K562 (cell line): ENCODE data around the gene GPRIN2. TPM values are rescaled to one million over a fixed set of nuclear protein-coding genes. Genes with fewer than 3 reads are reported as not detected.

Source experiments
- ATAC-seq: fragments of 200-7000 bp; cut with Tn5 transposase; 3 replicates; pipeline ENCODE4 v1.9.1; 2020; ENCODE audit warnings: moderate library complexity
- BruUV-seq: library from RNA; stranded (reverse); fragments of 400-500 nt; replicated peaks from 2 replicates; lab custom pipeline; 2021; lab: Mats Ljungman, UMichigan
- CTCF ChIA-PET: fragments of 300-600 bp; formaldehyde crosslinking; extraction: SDS; loops from one replicate; lab custom pipeline; 2021; ENCODE audit warnings: low intra/inter-chr PET ratio; lab: Yijun Ruan, JAX
- POLR2A ChIA-PET: fragments of 300-600, 350-650 bp; sonication (Branson Sonifier 250); formaldehyde crosslinking; extraction: SDS; loops from one replicate; lab custom pipeline; 2021; ENCODE audit warnings: antibody characterized with exemption, inconsistent platforms; lab: Yijun Ruan, JAX
- DNase-seq, 4 experiments: peaks; one replicate each; pipeline versions ENCODE4 v3.0.0 to v3.0.0-alpha.2; 2011 to 2018; ENCODE audit warnings: low spot score in 3 of 4, mixed read lengths in 3 of 4; ENCODE audit errors: extremely low read depth in 1 of 4
- FAIRE-seq: peaks from 2 replicates; lab custom pipeline; 2011; peaks lifted over from hg19 to GRCh38; lab: Jason Lieb, UNC
- H2AFZ ChIP-seq: 2 replicates; pipeline ENCODE4 v1.6.0; 2011; ENCODE audit warnings: low read depth, low read length, control low read depth, inconsistent platforms
- H3K27ac ChIP-seq: fragments of 200-600 bp; 3 replicates; pipeline ENCODE4 v1.8.0; 2011; ENCODE audit warnings: low read depth, mild to moderate bottlenecking, control low read depth, inconsistent platforms, low read length, moderate library complexity, mixed read lengths; ENCODE audit errors: extremely low read depth
- H3K27me3 ChIP-seq, 2 experiments: fragments of 300-600 bp in 1 of 2; 2 replicates in 1 of 2; 3 replicates in 1 of 2; pipeline versions ENCODE4 v1.6.0 to v1.8.0; 2011; ENCODE audit warnings: inconsistent platforms in 2 of 2, low read length in 2 of 2, mild to moderate bottlenecking in 1 of 2, mixed read lengths in 1 of 2, moderate library complexity in 1 of 2; ENCODE audit not compliant: control insufficient read depth in 2 of 2, insufficient read depth in 2 of 2
- H3K36me3 ChIP-seq: fragments of 300-600 bp; 3 replicates; pipeline ENCODE4 v1.8.0; 2011; ENCODE audit warnings: mild to moderate bottlenecking, low read length, inconsistent platforms; ENCODE audit not compliant: control insufficient read depth, insufficient read depth
- H3K4me1 ChIP-seq, 2 experiments: fragments of 200-600 bp in 1 of 2; replicated peaks in 1 of 2; 2 replicates in 1 of 2; 3 replicates in 1 of 2; pipeline versions ENCODE4 v1.5.1 to v1.8.0; 2011; ENCODE audit warnings: inconsistent platforms in 2 of 2, low read length in 2 of 2, mild to moderate bottlenecking in 1 of 2, mixed read lengths in 1 of 2, moderate library complexity in 1 of 2; ENCODE audit not compliant: control insufficient read depth in 2 of 2, insufficient read depth in 2 of 2
- H3K4me2 ChIP-seq: 2 replicates; pipeline ENCODE4 v1.6.1; 2011; ENCODE audit warnings: low read length, control low read depth, inconsistent platforms, mixed read lengths; ENCODE audit not compliant: insufficient read depth
- H3K4me3 ChIP-seq: fragments of 200-600 bp; sonication (generic), shearing (Covaris generic); 2 replicates; pipeline ENCODE4 v1.5.1; 2016; ENCODE audit warnings: control low read depth, inconsistent platforms
- H3K79me2 ChIP-seq: fragments of 200-600 bp; 3 replicates; pipeline ENCODE4 v1.8.0; 2011; ENCODE audit warnings: low read length, inconsistent platforms; ENCODE audit not compliant: control insufficient read depth, insufficient read depth
- H3K9ac ChIP-seq, 2 experiments: 2 replicates each; pipeline versions ENCODE4 v1.6.0 to v1.6.1; 2011; ENCODE audit warnings: low read depth in 2 of 2, low read length in 2 of 2, control low read depth in 1 of 2, inconsistent platforms in 1 of 2, mild to moderate bottlenecking in 1 of 2, mixed read lengths in 1 of 2; ENCODE audit not compliant: insufficient read depth in 1 of 2
- H3K9me1 ChIP-seq: one replicate; pipeline ENCODE4 v1.6.0; 2011; ENCODE audit warnings: inconsistent platforms, mild to moderate bottlenecking, low read length, moderate library complexity; ENCODE audit not compliant: control insufficient read depth, insufficient read depth
- H3K9me3 ChIP-seq: replicated peaks from 2 replicates; pipeline ENCODE4 v1.5.1; 2011; ENCODE audit warnings: low read depth, low read length, inconsistent platforms; ENCODE audit not compliant: control insufficient read depth, insufficient read depth
- H4K20me1 ChIP-seq: replicated peaks from 2 replicates; pipeline ENCODE4 v1.6.1; 2011; ENCODE audit warnings: low read length, inconsistent platforms, mixed read lengths; ENCODE audit not compliant: control insufficient read depth, insufficient read depth
- JUNB ChIP-seq: fragments of 450-650 bp; formaldehyde crosslinking; conservative IDR thresholded peaks from 2 replicates; pipeline ENCODE4 v1.4.0; 2020; ENCODE audit warnings: mild to moderate bottlenecking
- NFE2 ChIP-seq: IDR thresholded peaks from 2 replicates; pipeline ENCODE4 v1.6.1; 2014; ENCODE audit warnings: antibody characterized with exemption, low read depth
- PURB ChIP-seq: sonication (generic); formaldehyde crosslinking; IDR thresholded peaks from 2 replicates; pipeline ENCODE4 v1.9.0; 2021; ENCODE audit warnings: low read depth, mild to moderate bottlenecking, missing genetic modification reagents
- ZC3H11A ChIP-seq: IDR thresholded peaks from 2 replicates; pipeline ENCODE4 v1.6.1; 2012; ENCODE audit warnings: low read depth, low read length, improper control_type of control experiment
- ZC3H4 ChIP-seq: sonication (generic); formaldehyde crosslinking; IDR thresholded peaks from 2 replicates; pipeline ENCODE4 v1.9.0; 2021; ENCODE audit warnings: missing genetic modification reagents, borderline replicate concordance
- WGBS: fragments of 100-300 bp; shearing (Covaris generic); methylation state at CpG from one replicate; pipeline ENCODE4 v1.1.6; 2016; ENCODE audit warnings: low coverage, mixed read lengths; ENCODE audit not compliant: insufficient coverage; ENCODE audit errors: missing lambda C conversion rate; 5-methylcytosine and 5-hydroxymethylcytosine counted together
- in situ Hi-C: fragments of 300-500 bp; cut with MboI; formaldehyde crosslinking; loops from 4 replicates; pipeline ENCODE4 v1.15.0; 2018; ENCODE audit warnings: inconsistent platforms, mixed read lengths
- intact Hi-C: fragments of 100-400 bp; cut with micrococcal nuclease; formaldehyde crosslinking; loops from 2 replicates; pipeline ENCODE4 v1.14.2; 2022
- polyA plus RNA-seq, 8 experiments: library from polyadenylated mRNA; depleted of rRNA in 4 of 8; stranded (reverse) in 5 of 8; unstranded in 3 of 8; fragments of >200 nt; fragmentation: Nextera tagmentation in 2 of 8; fragmentation: Illumina TruSeq in 1 of 8; extraction: Ambion mirVana in 2 of 8; extraction: Trizol in 1 of 8; gene quantifications; 2 replicates each; pipeline versions ENCODE4 v1.2.1 to v1.2.3, GENCODE V29; 2011 to 2014; ENCODE audit warnings: inconsistent platforms in 1 of 8, missing spikeins in 1 of 8
- total RNA-seq, 7 experiments: library from RNA; depleted of rRNA in 6 of 7; stranded (reverse); fragments of >200 nt in 6 of 7; fragmentation: Illumina TruSeq in 2 of 7; extraction: Trizol in 2 of 7; gene quantifications; 2 replicates each; pipeline versions ENCODE4 v1.2.1 to v1.2.3, GENCODE V29; 2011 to 2021; ENCODE audit warnings: low replicate concordance in 1 of 7

The GPRIN2 gene
- total and polyA plus RNA-seq, 9 of the 15 experiments (the other 6 are each of a cell fraction or from before 2014, with no cell fraction given): not detected

DNA sequence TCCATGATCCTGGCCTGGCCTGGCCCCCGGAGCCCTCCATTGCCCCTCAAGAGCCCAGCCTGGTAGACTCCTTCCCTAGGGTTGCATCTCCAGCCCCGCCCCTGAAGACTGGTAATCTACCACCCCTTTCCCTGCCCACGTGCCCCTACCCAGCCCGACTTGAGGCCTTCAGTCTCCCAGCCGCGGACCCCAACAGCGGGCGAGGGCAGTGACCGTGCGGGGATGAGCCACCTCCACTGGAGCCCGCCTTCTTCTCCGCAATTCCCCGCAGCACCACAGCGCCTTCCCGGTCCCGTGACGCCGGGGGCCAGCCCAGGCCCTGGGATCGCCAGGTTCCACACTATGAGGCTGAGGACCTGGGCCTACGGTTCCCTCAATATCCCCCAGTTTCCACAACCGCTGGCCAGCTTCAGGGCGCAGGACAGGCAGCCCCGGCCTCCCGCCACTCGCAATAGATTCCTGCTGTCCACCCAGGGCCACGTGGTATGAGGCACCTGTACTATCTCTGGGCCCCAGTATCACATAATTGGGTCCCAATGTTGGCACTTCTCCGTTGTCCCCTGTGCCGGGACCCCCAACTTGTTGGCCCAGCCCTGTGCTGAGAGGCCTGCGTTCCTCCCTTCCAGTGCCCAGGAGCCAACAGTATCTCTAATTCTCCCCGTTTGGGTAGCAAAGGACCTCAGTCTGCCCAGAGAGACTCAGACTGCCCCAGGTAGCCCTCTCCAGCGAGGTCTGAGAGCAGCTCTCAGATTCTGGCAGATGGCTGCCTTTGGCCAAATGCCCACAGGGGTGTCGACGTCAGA lies 1.1 kb upstream of the GPRIN2 start:
- ATAC-seq: no peak
- peaks cover 0 to 14% of the 10 kb centered on the region in 2 experiments; a peak in 1 of 5 replicates for H3K4me1 ChIP-seq
- H3K9me1 ChIP-seq: no peaks in the 10 kb centered on the region
- H3K4me3 ChIP-seq: no peak overlapping the region
- BruUV-seq: no TSS peak
- CTCF ChIA-PET: no interaction called here
- POLR2A ChIA-PET: interaction anchor here (0.6 to 1.4 kb wide), 3 partner anchors 14 to 332 kb away, joined by 3 to 4 read pairs (median 3); no protein-coding TSS in a partner anchor
- H3K4me2 ChIP-seq: no peak overlapping the region
- H3K36me3 ChIP-seq: no peaks in the 10 kb centered on the region
- FAIRE-seq: no peak
- DNase-seq: no peak
- intact Hi-C loops: no loop called here
- H3K27ac ChIP-seq: no peak overlapping the region
- H3K9ac ChIP-seq: no peak overlapping the region
- H3K27me3 ChIP-seq: peaks cover 28 to 72% of the 10 kb centered on the region in 2 experiments
- no peak overlapping the region for H2AFZ ChIP-seq
- H3K79me2 ChIP-seq: no peaks in the 10 kb centered on the region
- in situ Hi-C loops: loop anchor here (5.0 kb wide), 1 partner anchor 1220 kb away; no protein-coding TSS in a partner anchor
- 11% methylated on average over 33 of the region's 33 CpGs for WGBS
- H4K20me1 ChIP-seq: peaks cover 40% of the 10 kb centered on the region
- no peaks in the 10 kb centered on the region for H3K9me3 ChIP-seq
- TF ChIP-seq PURB (CRISPR knock-in tag): 0 out of 2 replicates have a peak, but pooled peaks have one; percentile 58
- TF ChIP-seq NFE2: no peak
- 0 out of 2 replicates have a peak, but pooled peaks have one; percentile 60 for TF ChIP-seq ZC3H4
- TF ChIP-seq ZC3H11A: no peak
- TF ChIP-seq JUNB (CRISPR knock-in tag): peak; percentile 43; the same call in 1 of the 2 replicates
- TF ChIP-seq, all 486 proteins: peak for 3
